Hepatocyte (in vitro differentiated cells): ENCODE results near the gene DUOXA1. TPM values are rescaled to one million over a fixed set of nuclear protein-coding genes. Genes with fewer than 3 reads are reported as not detected.

Experiments
- DNase-seq: peaks from one replicate; pipeline ENCODE4 v3.0.0-alpha.2; 2016; ENCODE audit warnings: low spot score
- H2AFZ ChIP-seq: fragments of 200-600 bp; sonication (generic); 2 replicates; pipeline ENCODE4 v1.6.0; 2016; ENCODE audit warnings: antibody characterized with exemption, mild to moderate bottlenecking
- H3K27ac ChIP-seq: fragments of 200-600 bp; sonication (generic); 2 replicates; pipeline ENCODE4 v1.5.1; 2016; ENCODE audit warnings: mild to moderate bottlenecking
- H3K27me3 ChIP-seq: fragments of 200-600 bp; sonication (generic); 2 replicates; pipeline ENCODE4 v1.6.1; 2016
- H3K36me3 ChIP-seq: fragments of 200-600 bp; sonication (generic); replicated peaks from 2 replicates; pipeline ENCODE4 v1.5.1; 2016; ENCODE audit warnings: low read depth; ENCODE audit not compliant: insufficient read depth
- H3K4me1 ChIP-seq: fragments of 200-600 bp; sonication (generic); 2 replicates; pipeline ENCODE4 v1.5.1; 2016; ENCODE audit warnings: mild to moderate bottlenecking, moderate library complexity; ENCODE audit not compliant: insufficient read depth
- H3K4me2 ChIP-seq: fragments of 200-600 bp; sonication (generic); 2 replicates; pipeline ENCODE4 v1.6.0; 2016
- H3K4me3 ChIP-seq: fragments of 200-600 bp; sonication (generic); 2 replicates; pipeline ENCODE4 v1.5.1; 2016; ENCODE audit warnings: mild to moderate bottlenecking
- H3K79me2 ChIP-seq: fragments of 200-600 bp; sonication (generic); 2 replicates; pipeline ENCODE4 v1.6.0; 2017; ENCODE audit warnings: mild to moderate bottlenecking
- H3K9me2 ChIP-seq: fragments of 200-600 bp; sonication (generic); replicated peaks from 2 replicates; pipeline ENCODE4 v1.6.0; 2017; ENCODE audit warnings: mild to moderate bottlenecking; ENCODE audit not compliant: insufficient read depth
- H3K9me3 ChIP-seq: fragments of 200-600 bp; sonication (generic); 2 replicates; pipeline ENCODE4 v1.5.1; 2016; ENCODE audit warnings: low read depth, mild to moderate bottlenecking
- H4K20me1 ChIP-seq: fragments of 200-600 bp; sonication (generic); 2 replicates; pipeline ENCODE4 v1.6.0; 2016; ENCODE audit warnings: mild to moderate bottlenecking; ENCODE audit not compliant: insufficient read depth, poor library complexity, severe bottlenecking
- CTCF ChIP-seq: fragments of 200-600 bp; sonication (generic); IDR thresholded peaks from 2 replicates; pipeline ENCODE4 v1.5.1; 2016; ENCODE audit warnings: antibody characterized with exemption, mild to moderate bottlenecking; ENCODE audit not compliant: poor library complexity
- EZH2 ChIP-seq: fragments of 200-600 bp; sonication (generic); IDR thresholded peaks from 2 replicates; pipeline ENCODE4 v1.6.1; 2016; ENCODE audit warnings: antibody characterized with exemption, mild to moderate bottlenecking, borderline replicate concordance
- EZH2phosphoT487 ChIP-seq: fragments of 200-600 bp; sonication (generic); IDR thresholded peaks from one replicate; pipeline ENCODE4 v1.6.1; 2018; ENCODE audit warnings: antibody characterized with exemption, mild to moderate bottlenecking, low read depth, moderate library complexity; ENCODE audit not compliant: unreplicated experiment, severe bottlenecking
- whole genome bisulfite sequencing: methylation state at CpG from one replicate; pipeline ENCODE4 v1.1.6; 2016; ENCODE audit warnings: low lambda C conversion rate; ENCODE audit errors: missing lambda C conversion rate; 5-methylcytosine and 5-hydroxymethylcytosine counted together
- polyA plus RNA-seq: library from polyadenylated mRNA; unstranded; fragments of >200 nt; fragmentation: Nextera tagmentation; extraction: Ambion mirVana; gene quantifications from 2 replicates; pipeline ENCODE4 v1.2.1, GENCODE V29; 2016
- total RNA-seq: library from RNA; depleted of rRNA; stranded (reverse); fragments of >200 nt; gene quantifications from 2 replicates; pipeline ENCODE4 v1.2.3, GENCODE V29; 2014

DUOXA1 gene
- total and polyA plus RNA-seq, 2 experiments from 2014 or later = 10.9 to 15.2 TPM

DNA sequence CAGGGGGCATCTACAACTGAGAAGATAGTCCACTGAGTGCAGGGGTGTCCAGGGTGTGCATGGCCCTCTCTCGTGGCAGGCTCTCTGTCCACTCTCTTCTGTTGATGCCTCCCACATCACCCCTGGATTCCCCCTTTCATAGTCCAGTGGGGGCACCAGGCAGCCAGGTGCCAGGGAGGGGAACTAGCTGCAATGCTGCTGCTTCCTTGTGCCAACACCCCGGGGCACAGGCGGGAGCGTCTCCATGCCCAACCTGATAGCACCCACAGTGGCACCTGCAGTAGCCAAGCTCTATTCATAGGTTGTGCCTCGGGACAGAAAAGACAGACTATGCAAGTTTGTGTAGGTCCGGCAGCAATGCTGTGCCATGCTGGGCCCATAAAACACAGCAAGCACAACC lies 27.5 kb downstream of the DUOXA1 start:
- no peak overlapping the region for H2AFZ ChIP-seq
- no peaks in the 10 kb centered on the region for H3K79me2 ChIP-seq
- 99% methylated on average over 6 of the region's 6 CpGs for WGBS
- H3K4me3 ChIP-seq = no peak overlapping the region
- H3K9me3 ChIP-seq = no peaks in the 10 kb centered on the region
- H3K36me3 ChIP-seq = no peaks in the 10 kb centered on the region
- H3K4me1 ChIP-seq = no peaks in the 10 kb centered on the region
- H3K4me2 ChIP-seq = no peak overlapping the region
- TF ChIP-seq EZH2 (no peak), CTCF (no peak), EZH2phosphoT487 (no peak)
- H3K27ac ChIP-seq = no peak overlapping the region
- no peaks in the 10 kb centered on the region for H4K20me1 ChIP-seq
- H3K9me2 ChIP-seq = no peaks in the 10 kb centered on the region
- no peaks in the 10 kb centered on the region for H3K27me3 ChIP-seq
- DNase-seq = no peak

DNA sequence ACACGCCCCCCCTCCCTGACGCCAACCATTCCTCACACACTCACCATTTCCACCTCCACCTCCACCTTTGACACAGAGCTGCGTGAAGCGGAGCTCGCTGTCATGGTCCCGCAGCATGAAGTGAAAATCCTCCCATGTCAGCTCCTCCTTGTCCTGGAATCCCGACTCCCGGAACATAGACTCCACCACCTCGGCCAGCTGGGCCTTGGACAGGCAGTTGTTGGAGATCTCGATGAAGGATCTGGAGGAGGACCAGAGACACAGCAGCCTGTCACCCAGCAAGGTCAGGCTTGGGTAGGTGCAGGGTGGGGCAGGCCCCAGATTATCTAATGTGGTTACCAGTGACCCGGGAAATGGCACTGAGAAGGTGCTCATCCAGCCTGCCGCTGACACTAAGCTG lies 27.9 kb downstream of the DUOXA1 start:
- TF ChIP-seq EZH2phosphoT487 (no peak), EZH2 (no peak), CTCF (no peak)
- Histone ChIP-seq H3K4me3 (no peak overlapping the region), H3K9me2 (no peaks in the 10 kb centered on the region), H3K27ac (no peak overlapping the region), H3K27me3 (no peaks in the 10 kb centered on the region), H4K20me1 (no peaks in the 10 kb centered on the region), H3K4me2 (no peak overlapping the region), H3K4me1 (no peaks in the 10 kb centered on the region), H3K79me2 (no peaks in the 10 kb centered on the region), H2AFZ (no peak overlapping the region), H3K36me3 (no peaks in the 10 kb centered on the region), H3K9me3 (no peaks in the 10 kb centered on the region)
- DNase-seq = no peak
- WGBS = 94% methylated on average over 12 of the region's 12 CpGs

DNA sequence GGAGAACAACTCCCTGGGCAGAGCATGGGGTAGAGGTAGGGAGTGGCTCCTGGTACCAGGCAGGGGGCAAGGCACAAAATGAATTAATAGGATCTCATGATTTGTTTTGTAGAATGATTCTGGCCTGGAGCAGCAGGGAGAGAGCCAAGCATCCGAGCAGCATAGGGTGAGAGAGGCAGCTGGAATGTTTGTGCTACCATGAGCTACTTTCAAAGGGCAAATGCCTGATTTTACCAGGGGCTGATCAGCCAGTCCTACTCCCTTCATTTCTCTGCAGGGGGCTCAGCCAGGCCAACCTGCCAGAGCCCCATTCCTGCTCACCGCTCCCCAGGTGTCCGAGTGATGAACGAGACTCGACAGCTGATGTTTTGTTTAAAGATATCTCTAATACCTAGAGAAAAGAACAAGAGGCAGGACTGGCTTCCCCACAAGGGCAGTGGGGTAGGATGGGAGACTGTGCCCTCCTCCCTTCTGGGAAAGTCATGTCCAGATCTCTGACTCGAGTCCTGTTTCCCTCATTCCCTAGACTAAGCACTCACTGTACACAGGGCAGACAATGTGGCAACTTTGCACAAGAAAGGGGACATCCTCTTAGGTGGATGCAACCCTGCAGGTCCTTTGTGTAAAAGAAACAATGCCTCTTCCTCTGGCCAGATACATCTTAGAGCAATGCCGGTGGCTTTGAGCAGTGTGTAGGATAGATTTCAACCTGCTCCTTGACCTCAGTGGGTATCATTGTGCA lies 28.6 kb downstream of the DUOXA1 start:
- Histone ChIP-seq H3K4me3 (no peak overlapping the region), H2AFZ (no peak overlapping the region), H3K36me3 (no peaks in the 10 kb centered on the region), H3K4me1 (no peaks in the 10 kb centered on the region), H3K9me3 (no peaks in the 10 kb centered on the region), H3K79me2 (no peaks in the 10 kb centered on the region), H3K27me3 (no peaks in the 10 kb centered on the region), H3K9me2 (no peaks in the 10 kb centered on the region), H3K27ac (no peak overlapping the region), H4K20me1 (no peaks in the 10 kb centered on the region), H3K4me2 (no peak overlapping the region)
- 83% methylated on average over 7 of the region's 7 CpGs for WGBS
- TF ChIP-seq CTCF = no peak
- TF ChIP-seq EZH2 = no peak
- no peak for TF ChIP-seq EZH2phosphoT487
- no peak for DNase-seq
